HL-60 (cell line): ENCODE data around the gene HEPH.

Source experiments
- CTCF ChIP-seq: IDR thresholded peaks from one replicate; pipeline ENCODE4 v1.5.1; 2011; ENCODE audit warnings: low read length, control low read depth, inconsistent platforms; ENCODE audit not compliant: insufficient read depth
- GABPA ChIP-seq: IDR thresholded peaks from 2 replicates; pipeline ENCODE4 v1.6.1; 2012; ENCODE audit warnings: low read depth

GRCh38 chrX:66163849-66164411, at the start of gene HEPH:
- TF ChIP-seq GABPA = no peak
- no peak for TF ChIP-seq CTCF
